Kasumi-1 (cell line): ENCODE data around the gene FOLR2.
"Not testable (repeated sequence)": the region's sequence is repeated elsewhere in the genome, so short reads cannot be mapped to it uniquely, and the experiment has no call there.

Experiments
- DNase-seq, 2 experiments: peaks; one replicate each; lab custom pipeline; 2025; lab: John Stamatoyannopoulos, UW

FOLR2 gene

GRCh38 chr11:72240461-72241290, 24.1 kb downstream of the FOLR2 start:
- no peak for DNase-seq

- no peak for DNase-seq
These were observed 24.7 kb downstream of the FOLR2 start for GRCh38 chr11:72241291-72241781.

- DNase-seq = no peak
These were observed 25.5 kb downstream of the FOLR2 start for GRCh38 chr11:72242141-72242540.

GRCh38 chr11:72243173-72244059, 26.8 kb downstream of the FOLR2 start:
- DNase-seq = no peak

GRCh38 chr11:72244060-72244360, 27.4 kb downstream of the FOLR2 start, which contains the start of gene PHOX2A:
PHOX2A (minus strand) TSS chr11:72244176; CDS start chr11:72244004, 172 bp downstream.
- DNase-seq = no peak

- no peak for DNase-seq
These were observed 28.0 kb downstream of the FOLR2 start for GRCh38 chr11:72244361-72245262.

GRCh38 chr11:72245263-72245816, 28.7 kb downstream of the FOLR2 start:
- DNase-seq = no peak

- DNase-seq = no peak
These were observed 31.0 kb downstream of the FOLR2 start for GRCh38 chr11:72247584-72247983.

GRCh38 chr11:72249961-72250360, 33.4 kb downstream of the FOLR2 start:
- DNase-seq = no peak

GRCh38 chr11:72250661-72251464, 34.3 kb downstream of the FOLR2 start:
- no peak for DNase-seq

GRCh38 chr11:72251614-72252013, 35.0 kb downstream of the FOLR2 start:
- DNase-seq = no peak

- no peak for DNase-seq
These were observed 36.8 kb downstream of the FOLR2 start for GRCh38 chr11:72253392-72253791.

- no peak for DNase-seq
These were observed 37.9 kb downstream of the FOLR2 start for GRCh38 chr11:72254299-72254993.

GRCh38 chr11:72257570-72257969, 41.0 kb downstream of the FOLR2 start:
- no peak for DNase-seq

GRCh38 chr11:72259490-72259889, 42.9 kb downstream of the FOLR2 start:
- no peak for DNase-seq

GRCh38 chr11:72260574-72260973, 44.0 kb downstream of the FOLR2 start:
- DNase-seq = no peak

GRCh38 chr11:72263361-72263760, 46.8 kb downstream of the FOLR2 start:
- no peak for DNase-seq

GRCh38 chr11:72265951-72266350, 49.4 kb downstream of the FOLR2 start:
- no peak for DNase-seq

- not testable (repeated sequence) for DNase-seq
These were observed 50.4 kb downstream of the FOLR2 start for GRCh38 chr11:72266960-72267359.
